ENCODE data around the gene SPRYD4.
A peak's percentile ranks its signal among the peaks of the same experiment; 100 is the strongest.

Gene SPRYD4

GRCh38 chr12:56448860-56449621 is 19.3 kb upstream of the SPRYD4 start, which contains the start of gene TIMELESS (continued):
- peak; percentile 35; the same call in 1 of the 2 replicates for TF ChIP-seq ZBTB11 (tag by site-specific recombination; conservative IDR thresholded peaks at IDR 0.05; ENCODE audit: low read depth)
- TF ChIP-seq ZNF692 (tag by site-specific recombination; IDR thresholded peaks at IDR 0.05), result peak; percentile 82; the same call in 1 of the 2 replicates
- peak; percentile 51 for TF ChIP-seq SETDB1 (IDR thresholded peaks at IDR 0.05; ENCODE audit: insufficient read length, low read length)
- TF ChIP-seq ZNF623 (tag by site-specific recombination; IDR thresholded peaks at IDR 0.05), result peak; percentile 22; the same call in 1 of the 2 replicates
- peak; percentile 93 for TF ChIP-seq IKZF3 (tag by site-specific recombination; IDR thresholded peaks at IDR 0.05)
- TF ChIP-seq KLF9 (tag by site-specific recombination; IDR thresholded peaks at IDR 0.05; ENCODE audit: low read depth), result peak; percentile 94
- peak; percentile 74; the same call in 1 of the 2 replicates for TF ChIP-seq ZNF394 (tag by site-specific recombination; IDR thresholded peaks at IDR 0.05; ENCODE audit: borderline replicate concordance)
- TF ChIP-seq KLF10 (tag by site-specific recombination; IDR thresholded peaks at IDR 0.05), result peak; percentile 70; the same call in 1 of the 2 replicates
- peak; percentile 66 for TF ChIP-seq ZSCAN30 (tag by site-specific recombination; IDR thresholded peaks at IDR 0.05)
- TF ChIP-seq KLF16 (tag by site-specific recombination; IDR thresholded peaks at IDR 0.05), result peak; percentile 73
- no peak for TF ChIP-seq ZNF513 (tag by site-specific recombination; IDR thresholded peaks at IDR 0.05)
- TF ChIP-seq ZBTB26 (tag by site-specific recombination; optimal IDR thresholded peaks at IDR 0.05), result peak; percentile 99
- peak; percentile 80 for TF ChIP-seq ZFP37 (tag by site-specific recombination; IDR thresholded peaks at IDR 0.05)
- TF ChIP-seq ZFHX2 (tag by site-specific recombination; conservative IDR thresholded peaks at IDR 0.05), result peak; percentile 55; the same call in 1 of the 2 replicates
- TF ChIP-seq ZNF837 (tag by site-specific recombination; IDR thresholded peaks at IDR 0.05), result no peak
- no peak for TF ChIP-seq ZNF560 (tag by site-specific recombination; IDR thresholded peaks at IDR 0.05; ENCODE audit: borderline replicate concordance)
- TF ChIP-seq ZNF366 (tag by site-specific recombination; conservative IDR thresholded peaks at IDR 0.05), result peak; percentile 93
- peak; percentile 41; the same call in 1 of the 2 replicates for TF ChIP-seq GLIS1 (tag by site-specific recombination; IDR thresholded peaks at IDR 0.05)
- TF ChIP-seq SP7 (tag by site-specific recombination; IDR thresholded peaks at IDR 0.05), result peak; percentile 63; the same call in 1 of the 2 replicates
- TF ChIP-seq KLF17 (tag by site-specific recombination; IDR thresholded peaks at IDR 0.05), result peak; percentile 44; the same call in 1 of the 2 replicates
- TF ChIP-seq ZNF629 (tag by site-specific recombination; IDR thresholded peaks at IDR 0.05), result peak; percentile 64
- TF ChIP-seq ZNF707 (tag by site-specific recombination; IDR thresholded peaks at IDR 0.05), result no peak
- peak; percentile 48; the same call in 1 of the 2 replicates for TF ChIP-seq CTCF (tag by site-specific recombination; IDR thresholded peaks at IDR 0.05)
- TF ChIP-seq ZNF280D (tag by site-specific recombination; IDR thresholded peaks at IDR 0.05), result 0 out of 2 replicates have a peak, but pooled peaks have one; percentile 64
- no peak for TF ChIP-seq TCF7L2 (IDR thresholded peaks at IDR 0.05; ENCODE audit: borderline replicate concordance, low read depth, low read length)

Data from HEK293 (cell line).